NCI-H1092 treated with DMSO at 0.1 percent for 48 hours (cell line): ENCODE measurements around the gene REM1.

Experiments used
- DNase-seq: peaks from one replicate; lab custom pipeline; 2025; lab: John Stamatoyannopoulos, UW

The REM1 gene

DNA sequence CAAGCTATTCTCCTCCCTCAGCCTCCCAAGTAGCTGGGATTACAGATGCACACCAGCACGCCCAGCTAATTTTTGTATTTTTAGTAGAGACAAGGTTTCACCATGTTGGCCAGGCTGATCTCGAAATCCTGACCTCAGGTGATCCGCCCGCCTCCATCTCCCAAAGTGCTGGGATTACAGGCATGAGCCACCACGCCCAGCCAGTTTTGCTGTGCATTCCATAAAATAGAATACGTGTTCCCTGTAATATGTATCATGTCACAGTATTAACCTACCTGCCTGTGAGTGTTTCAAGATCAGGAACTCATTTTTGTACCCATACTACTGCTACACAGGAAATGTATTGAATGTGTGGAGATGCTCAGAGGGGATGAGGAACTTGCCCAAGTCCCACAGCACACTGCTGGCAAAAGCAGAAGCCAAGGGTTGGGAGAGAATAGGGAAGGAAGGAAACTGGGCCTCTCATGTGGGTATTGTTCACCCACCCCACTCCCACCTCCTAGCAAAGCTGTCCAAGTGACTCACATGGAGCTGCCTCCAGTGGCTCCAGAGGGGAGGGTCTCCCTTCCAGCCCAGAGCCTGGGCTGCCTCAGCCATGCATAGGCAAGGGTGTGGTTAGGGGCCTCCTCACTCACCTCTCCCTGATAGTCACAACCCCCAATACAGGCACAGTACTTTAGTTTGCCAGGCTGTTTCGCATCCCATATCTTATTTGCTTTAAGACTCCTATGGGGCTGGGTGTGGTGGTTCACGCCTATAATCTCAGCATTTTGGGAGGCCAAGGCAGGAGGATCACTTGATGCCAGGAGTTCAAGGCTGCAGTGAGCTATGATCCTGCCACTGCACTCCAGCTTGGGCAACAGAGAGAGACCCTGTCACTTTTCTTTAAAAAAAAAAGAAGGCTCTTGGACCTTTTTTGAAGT, 48.5 kb downstream of the REM1 start:
- no peak for DNase-seq

DNA sequence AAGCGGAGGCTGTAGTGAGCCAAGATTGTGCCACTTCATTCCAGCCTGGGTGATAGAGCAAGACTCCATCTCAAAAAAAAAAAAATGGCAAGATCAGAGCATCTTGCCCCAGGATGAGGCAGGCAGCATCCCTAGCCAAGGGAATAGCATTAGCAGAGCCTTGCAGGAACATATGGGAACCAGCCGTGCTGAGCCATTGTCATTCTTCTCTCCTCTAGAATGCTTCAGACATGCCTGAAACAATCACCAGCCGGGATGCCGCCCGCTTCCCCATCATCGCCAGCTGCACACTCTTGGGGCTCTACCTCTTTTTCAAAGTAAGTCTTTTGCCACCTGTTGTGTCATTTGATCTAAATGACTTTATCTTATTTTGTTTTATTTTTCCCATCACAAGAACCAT, 52.2 kb downstream of the REM1 start:
- no peak for DNase-seq
